ENCODE results near the gene PCDH9. TPM values are rescaled to one million over a fixed set of nuclear protein-coding genes. Genes with fewer than 3 reads are reported as not detected.

Gene PCDH9
- total RNA-seq, 1 donor from 2014 or later: 1.7 TPM

- no peak for TF ChIP-seq CTCF (IDR thresholded peaks at IDR 0.05; ENCODE audit: unreplicated experiment)
- no peaks in the 10 kb centered on the region for H3K4me1 Mint-ChIP-seq (ENCODE audit: low read depth)
- no peak for DNase-seq (ENCODE audit: low spot score, unreplicated experiment)
- H3K36me3 Mint-ChIP-seq (ENCODE audit: insufficient read depth): no peaks in the 10 kb centered on the region
- no peaks in the 10 kb centered on the region for H3K9me3 Mint-ChIP-seq (ENCODE audit: low read depth)
- no peaks in the 10 kb centered on the region for H3K27me3 Mint-ChIP-seq
- H3K4me3 Mint-ChIP-seq (ENCODE audit: low read depth): no peak overlapping the region
- no peak overlapping the region for H3K27ac Mint-ChIP-seq
Measured at GRCh38 chr13:67094078-67094477, 136.1 kb downstream of the PCDH9 start.

GRCh38 chr13:67091603-67092002 is 138.5 kb downstream of the PCDH9 start:
- Mint-ChIP-seq H3K36me3 (ENCODE audit: insufficient read depth) (no peaks in the 10 kb centered on the region), H3K27ac (no peak overlapping the region), H3K9me3 (ENCODE audit: low read depth) (no peaks in the 10 kb centered on the region), H3K27me3 (no peaks in the 10 kb centered on the region), H3K4me3 (ENCODE audit: low read depth) (no peak overlapping the region), H3K4me1 (ENCODE audit: low read depth) (no peaks in the 10 kb centered on the region)
- no peak for TF ChIP-seq CTCF (IDR thresholded peaks at IDR 0.05; ENCODE audit: unreplicated experiment)
- DNase-seq (ENCODE audit: low spot score, unreplicated experiment): no peak

- no peak for DNase-seq (ENCODE audit: low spot score, unreplicated experiment)
- TF ChIP-seq CTCF (IDR thresholded peaks at IDR 0.05; ENCODE audit: unreplicated experiment): no peak
- no peak overlapping the region for H3K27ac Mint-ChIP-seq
- no peaks in the 10 kb centered on the region for H3K9me3 Mint-ChIP-seq (ENCODE audit: low read depth)
- H3K36me3 Mint-ChIP-seq (ENCODE audit: insufficient read depth): no peaks in the 10 kb centered on the region
- peaks cover 2% of the 10 kb centered on the region for H3K4me1 Mint-ChIP-seq (ENCODE audit: low read depth)
- no peaks in the 10 kb centered on the region for H3K27me3 Mint-ChIP-seq
- H3K4me3 Mint-ChIP-seq (ENCODE audit: low read depth): no peak overlapping the region
Measured at GRCh38 chr13:67090856-67091255, 139.3 kb downstream of the PCDH9 start.

GRCh38 chr13:67087527-67087926 is 142.6 kb downstream of the PCDH9 start:
- Mint-ChIP-seq H3K4me3 (ENCODE audit: low read depth) (no peak overlapping the region), H3K4me1 (ENCODE audit: low read depth) (peaks cover 9% of the 10 kb centered on the region), H3K27ac (no peak overlapping the region), H3K9me3 (ENCODE audit: low read depth) (no peaks in the 10 kb centered on the region), H3K36me3 (ENCODE audit: insufficient read depth) (no peaks in the 10 kb centered on the region), H3K27me3 (no peaks in the 10 kb centered on the region)
- no peak for DNase-seq (ENCODE audit: low spot score, unreplicated experiment)
- no peak for TF ChIP-seq CTCF (IDR thresholded peaks at IDR 0.05; ENCODE audit: unreplicated experiment)

GRCh38 chr13:67086260-67086659 is 143.9 kb downstream of the PCDH9 start:
- H3K27me3 Mint-ChIP-seq: no peaks in the 10 kb centered on the region
- H3K27ac Mint-ChIP-seq: no peak overlapping the region
- peaks cover 9% of the 10 kb centered on the region for H3K4me1 Mint-ChIP-seq (ENCODE audit: low read depth)
- no peaks in the 10 kb centered on the region for H3K36me3 Mint-ChIP-seq (ENCODE audit: insufficient read depth)
- TF ChIP-seq CTCF (IDR thresholded peaks at IDR 0.05; ENCODE audit: unreplicated experiment): no peak
- no peak for DNase-seq (ENCODE audit: low spot score, unreplicated experiment)
- H3K9me3 Mint-ChIP-seq (ENCODE audit: low read depth): no peaks in the 10 kb centered on the region
- H3K4me3 Mint-ChIP-seq (ENCODE audit: low read depth): no peak overlapping the region
